ENCODE results near the gene MNDA.
"Not testable (repeated sequence)": the region's sequence is repeated elsewhere in the genome, so short reads cannot be mapped to it uniquely, and the experiment has no call there.

MNDA gene

GRCh38 chr1:158839566-158839965, 8.4 kb downstream of the MNDA start:
- DNase-seq (ENCODE audit: low spot score), result no peak

- no peak for DNase-seq (ENCODE audit: low spot score)
Measured at GRCh38 chr1:158840236-158840635, 9.1 kb downstream of the MNDA start.

- no peak for DNase-seq (ENCODE audit: low spot score)
Measured at GRCh38 chr1:158864595-158864994, 33.4 kb downstream of the MNDA start.

GRCh38 chr1:158870438-158870837, 39.3 kb downstream of the MNDA start:
- DNase-seq (ENCODE audit: low spot score), result not testable (repeated sequence)

GRCh38 chr1:158873141-158873540, 42.0 kb downstream of the MNDA start:
- no peak for DNase-seq (ENCODE audit: low spot score)

GRCh38 chr1:158893654-158894053, 62.5 kb downstream of the MNDA start:
- DNase-seq (ENCODE audit: low spot score), result no peak

GRCh38 chr1:158898722-158899121, 67.6 kb downstream of the MNDA start:
- no peak for DNase-seq (ENCODE audit: low spot score)
